GM10847 (cell line): Measurements from ENCODE around the gene COX4I1.

Experiments used
- POLR2A ChIP-seq: IDR thresholded peaks from 2 replicates; pipeline ENCODE4 v1.6.1; 2011; ENCODE audit not compliant: insufficient read length; ENCODE audit errors: extremely low read depth

The COX4I1 gene

DNA sequence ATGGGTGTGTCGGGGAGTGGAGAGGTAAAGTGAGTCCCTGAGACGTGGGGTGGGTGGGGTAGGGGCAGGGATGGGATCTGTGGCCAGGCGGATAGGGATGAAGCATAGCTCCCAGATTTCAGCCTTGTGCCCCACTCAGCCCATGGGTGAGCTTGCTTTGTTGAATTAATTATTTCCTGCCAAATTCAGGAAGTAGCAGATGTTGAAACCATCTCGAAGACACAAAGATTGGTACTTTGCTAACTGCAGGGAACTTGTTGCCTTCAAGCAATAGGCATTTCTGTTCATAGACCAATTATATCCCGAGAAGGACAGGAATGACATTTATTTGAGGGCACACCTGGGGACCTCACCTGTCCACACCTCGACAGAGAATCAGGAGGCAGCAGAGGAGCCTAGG is 37.6 kb upstream of the COX4I1 start:
- no peak for TF ChIP-seq POLR2A

DNA sequence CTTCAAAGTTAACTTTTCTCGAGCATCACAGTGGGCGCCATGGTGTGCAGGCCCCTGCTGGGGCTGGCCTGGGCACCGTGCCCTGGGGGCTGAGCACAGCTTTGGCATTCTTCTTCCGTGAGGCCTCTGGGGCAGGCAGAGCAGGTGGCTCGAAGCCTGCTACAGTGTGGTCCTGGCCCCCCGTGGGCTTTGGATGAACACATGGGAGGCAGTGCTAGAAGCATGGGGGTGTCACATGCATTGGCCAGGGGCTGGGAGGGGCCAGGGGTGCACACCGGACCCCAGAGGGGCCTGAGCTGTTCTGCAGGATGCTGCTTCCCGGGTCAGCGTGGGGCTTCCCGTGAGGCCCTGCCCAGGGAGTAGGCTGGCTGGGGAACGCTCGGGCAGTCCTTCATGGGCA is 36.5 kb upstream of the COX4I1 start:
- TF ChIP-seq POLR2A, result no peak

DNA sequence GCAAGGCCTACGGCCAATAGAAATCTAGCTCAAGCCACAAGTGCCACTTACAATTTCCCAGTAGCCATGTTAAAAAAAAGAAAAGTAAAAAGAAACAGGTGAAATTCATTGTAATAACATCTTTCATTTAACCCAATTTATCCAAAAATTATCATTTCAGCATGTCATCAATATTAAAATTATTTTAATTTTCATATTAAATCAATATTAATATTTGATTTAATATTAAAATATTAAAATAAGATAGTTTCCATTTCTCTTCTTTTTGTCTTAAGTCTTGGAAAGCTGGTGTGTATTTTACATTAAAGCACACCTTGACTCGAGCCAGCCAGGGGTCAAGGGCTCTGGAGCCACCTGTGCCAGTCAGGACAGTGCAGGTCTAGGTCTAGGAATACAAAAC is 35.9 kb upstream of the COX4I1 start:
- TF ChIP-seq POLR2A, result no peak

DNA sequence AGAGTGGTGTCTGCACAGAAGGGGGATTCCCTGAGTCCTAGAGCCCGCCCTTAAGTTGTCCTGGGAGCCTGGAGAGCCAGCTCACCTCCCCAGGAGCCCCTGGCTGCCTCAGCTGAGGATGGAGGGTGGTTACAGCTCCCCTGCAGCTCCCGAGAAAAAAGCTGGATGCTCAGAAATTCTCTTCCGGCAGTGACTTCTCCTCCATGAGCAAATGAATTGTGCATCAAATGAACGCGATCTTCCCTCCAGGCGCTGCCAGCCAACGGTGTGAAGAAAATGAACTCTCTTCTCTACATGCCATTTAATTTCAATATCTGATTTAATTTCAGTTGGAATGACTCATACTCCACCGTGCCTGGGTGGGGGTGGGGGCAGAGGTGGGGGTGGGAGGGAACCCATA is 34.3 kb upstream of the COX4I1 start:
- no peak for TF ChIP-seq POLR2A

DNA sequence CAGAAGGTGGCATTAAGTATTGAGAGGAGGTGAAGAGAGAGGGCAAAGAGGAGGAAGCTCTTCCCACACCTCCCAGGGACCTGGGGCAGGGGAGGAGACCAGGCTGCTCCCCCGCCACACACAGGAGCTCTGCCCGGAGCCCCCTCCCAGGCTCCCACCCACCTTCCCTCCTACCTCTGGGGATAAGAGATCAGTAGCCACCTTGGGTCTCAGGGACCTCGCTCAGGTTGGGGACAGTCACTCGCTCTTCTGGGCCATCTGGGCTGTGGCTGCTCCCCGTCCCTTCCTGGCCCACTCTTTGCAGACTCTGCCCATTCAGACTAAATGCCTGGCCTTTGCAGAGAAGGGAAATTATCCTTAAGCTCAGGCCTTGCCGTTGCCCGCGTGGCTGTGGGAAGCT is 33.7 kb upstream of the COX4I1 start:
- TF ChIP-seq POLR2A, result no peak

DNA sequence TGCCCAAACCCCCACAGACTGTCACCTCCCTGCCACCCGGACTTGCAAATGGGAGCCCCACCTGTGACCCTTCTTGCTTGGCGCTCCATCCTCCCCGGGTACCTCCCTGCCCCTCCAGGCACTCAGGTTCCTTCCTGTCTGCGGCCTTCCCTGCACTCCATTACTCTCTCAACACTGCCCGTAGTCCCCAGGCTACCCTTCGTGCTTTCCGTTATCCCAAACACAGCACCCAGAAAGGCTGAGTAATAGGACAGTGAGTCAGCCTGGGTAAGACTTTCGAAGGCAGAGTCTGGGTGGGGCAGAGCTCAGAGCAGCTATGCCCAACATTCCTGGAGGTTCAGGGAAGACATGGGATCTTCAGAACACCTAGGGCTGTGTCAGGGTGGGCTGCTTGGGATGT is 32.0 kb upstream of the COX4I1 start:
- TF ChIP-seq POLR2A, result no peak

DNA sequence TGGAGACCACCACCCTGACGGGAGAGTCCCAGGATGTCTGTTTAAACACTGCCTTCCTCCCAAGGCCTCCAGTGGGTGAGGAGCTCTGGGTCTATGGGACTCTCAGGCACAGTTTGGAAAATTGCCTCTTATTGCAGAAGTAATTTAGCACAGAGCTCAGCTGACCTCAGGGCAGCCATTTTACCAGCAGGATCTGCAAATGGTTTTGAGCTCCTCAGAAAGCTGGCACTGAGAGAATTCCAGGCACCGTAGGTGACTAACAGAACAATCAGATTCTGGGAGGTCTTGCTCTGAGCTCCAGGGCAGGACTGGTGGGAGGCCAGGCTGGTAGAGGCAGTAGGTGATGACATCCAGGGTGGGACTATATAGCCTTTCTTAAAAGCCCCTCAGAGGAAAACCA is 31.3 kb upstream of the COX4I1 start:
- TF ChIP-seq POLR2A, result no peak

DNA sequence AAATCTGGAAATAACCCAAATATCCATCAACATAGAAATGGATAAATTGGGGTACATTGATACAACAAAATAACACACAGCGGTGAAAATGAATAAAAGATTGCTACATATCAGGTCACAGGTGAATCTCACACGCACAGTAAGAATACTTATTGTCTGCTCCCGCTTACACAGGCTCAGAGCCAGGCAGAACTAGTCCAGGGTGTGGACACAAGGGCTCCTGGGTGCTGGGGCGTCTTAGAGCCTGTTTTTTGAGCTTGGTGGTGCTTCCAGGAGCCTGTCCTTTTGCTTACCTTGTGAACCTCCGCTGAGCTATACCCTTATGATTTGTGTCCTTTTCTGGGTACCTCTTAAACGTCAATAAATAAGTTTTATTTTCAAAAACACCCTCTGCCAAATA is 28.8 kb upstream of the COX4I1 start:
- no peak for TF ChIP-seq POLR2A

DNA sequence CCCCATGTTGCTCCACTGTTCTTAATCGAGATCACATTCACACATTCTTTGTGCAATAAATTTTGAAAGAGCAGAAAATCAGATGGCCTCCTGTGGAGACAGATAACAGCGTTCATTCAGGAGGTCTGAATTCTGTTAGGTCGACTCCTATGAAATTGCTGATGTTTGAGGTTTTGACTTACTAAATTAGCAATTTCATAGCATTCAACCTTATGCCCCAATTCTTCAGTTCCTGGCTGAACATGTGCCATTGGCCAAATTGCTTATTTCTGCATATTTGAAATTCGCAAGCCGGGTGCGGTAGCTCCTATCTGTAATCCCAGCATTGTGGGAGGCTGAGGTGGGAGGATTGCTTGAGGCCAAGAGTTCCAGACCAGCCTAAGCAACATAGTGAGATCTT is 26.5 kb upstream of the COX4I1 start:
- no peak for TF ChIP-seq POLR2A

DNA sequence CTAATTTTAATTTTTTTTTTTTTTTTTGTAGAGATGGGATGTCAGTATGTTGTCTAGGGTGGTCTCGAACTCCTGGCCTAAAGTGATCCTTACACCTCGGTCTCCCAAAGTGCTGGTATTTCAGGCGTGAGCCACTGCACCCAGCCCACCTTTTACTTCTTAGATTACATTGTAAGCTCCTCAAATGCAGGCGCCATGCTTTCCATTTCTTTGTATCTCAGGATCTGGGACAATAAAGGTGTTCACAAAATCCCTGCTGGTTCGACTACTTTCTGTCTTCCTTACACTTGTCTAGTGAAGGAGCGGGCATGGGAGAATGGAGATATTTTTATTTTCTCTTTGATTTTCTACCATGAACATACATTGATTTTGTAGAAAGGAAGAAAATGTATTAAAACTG is 25.4 kb upstream of the COX4I1 start:
- no peak for TF ChIP-seq POLR2A

DNA sequence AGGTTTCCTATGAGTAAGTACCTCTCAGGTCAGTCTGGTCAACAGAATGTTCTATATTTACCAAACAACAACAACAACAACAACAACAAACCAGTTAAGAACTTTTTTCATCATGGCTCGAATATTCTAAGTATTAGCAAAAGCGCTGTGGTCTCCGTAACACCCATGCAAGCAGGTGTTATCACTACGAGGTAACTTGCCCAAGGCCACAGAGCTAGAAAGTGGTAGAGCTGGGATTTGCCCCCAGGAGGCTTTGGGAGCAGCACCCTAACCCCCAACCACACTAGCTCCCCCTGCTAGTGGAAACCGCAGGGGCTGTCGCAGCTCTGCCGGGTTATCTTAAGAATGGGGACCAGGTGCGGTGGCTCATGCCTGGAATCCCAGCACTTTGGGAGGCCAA is 24.7 kb upstream of the COX4I1 start:
- no peak for TF ChIP-seq POLR2A

DNA sequence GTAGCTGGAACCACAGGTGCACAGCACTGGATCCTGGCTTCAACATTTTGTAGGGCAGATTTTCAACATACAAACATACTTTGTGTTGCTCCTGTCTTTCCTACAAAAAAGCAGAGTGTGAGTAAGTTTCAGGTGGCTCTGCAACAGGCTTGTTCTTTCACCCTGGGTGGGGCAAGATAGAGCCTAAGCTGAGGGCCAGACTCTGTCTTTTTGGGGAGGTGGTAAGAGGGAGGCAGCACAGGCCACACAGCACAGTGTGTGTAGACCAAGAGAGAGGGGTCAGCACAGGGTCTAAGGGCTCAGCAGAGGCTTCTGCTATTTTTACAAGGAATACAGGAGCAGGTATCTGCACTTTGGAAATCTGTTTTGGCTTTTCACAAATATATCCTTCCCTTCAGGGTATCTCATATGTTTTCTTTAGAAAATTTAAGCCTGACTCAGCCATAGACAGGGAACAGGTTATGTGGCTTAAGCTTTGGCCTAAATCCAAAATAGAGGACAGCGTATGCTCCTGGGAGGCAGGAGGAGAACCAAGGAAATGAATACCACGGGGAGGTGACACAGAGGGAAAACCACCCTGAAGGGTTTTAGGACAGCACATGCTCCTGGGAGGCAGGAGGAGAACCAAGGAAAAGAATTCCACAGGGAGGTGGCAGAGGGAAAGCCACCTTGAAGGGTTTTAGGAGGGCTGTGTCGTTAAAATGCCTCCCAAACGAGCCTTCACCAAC is 21.7 kb upstream of the COX4I1 start:
- TF ChIP-seq POLR2A, result no peak

DNA sequence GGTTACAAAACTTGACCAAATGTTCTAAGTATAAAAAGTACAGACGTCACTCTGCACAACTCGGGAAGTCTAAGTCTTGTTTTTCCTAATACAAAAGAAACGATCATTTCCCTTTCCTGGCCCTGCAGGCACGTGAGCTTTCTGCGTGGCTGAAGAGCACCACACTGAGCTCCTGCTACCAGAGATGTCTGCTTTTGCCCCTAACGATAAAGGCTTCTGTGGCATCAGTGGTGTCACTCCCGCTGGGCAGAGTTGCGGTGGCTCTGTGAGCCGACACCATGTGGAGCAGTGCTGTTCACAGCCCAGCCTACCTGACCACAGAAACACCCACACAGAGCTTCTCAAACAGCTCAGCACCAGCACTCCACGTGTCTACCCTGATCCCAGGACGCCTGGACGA is 20.6 kb upstream of the COX4I1 start:
- TF ChIP-seq POLR2A, result no peak

DNA sequence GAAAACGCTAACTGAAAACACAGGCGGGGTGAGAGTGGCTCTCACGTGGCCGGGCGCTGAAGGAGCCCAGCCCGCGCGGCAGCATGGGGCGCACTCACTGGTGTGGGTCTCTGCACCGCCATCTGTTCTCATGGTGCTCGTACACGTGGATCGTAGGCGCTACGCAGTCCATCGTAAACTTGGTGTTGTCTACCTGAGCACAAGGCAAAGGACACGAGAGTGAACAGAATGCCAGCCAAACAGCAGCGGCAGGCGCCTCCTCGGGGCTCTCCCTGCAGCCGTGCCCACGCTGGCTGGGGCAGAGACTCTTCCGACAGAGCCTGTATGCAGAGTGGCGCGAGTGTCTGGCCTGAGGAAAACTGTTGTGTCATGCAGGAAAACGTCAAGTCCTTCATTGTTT is 19.2 kb upstream of the COX4I1 start:
- TF ChIP-seq POLR2A, result no peak

DNA sequence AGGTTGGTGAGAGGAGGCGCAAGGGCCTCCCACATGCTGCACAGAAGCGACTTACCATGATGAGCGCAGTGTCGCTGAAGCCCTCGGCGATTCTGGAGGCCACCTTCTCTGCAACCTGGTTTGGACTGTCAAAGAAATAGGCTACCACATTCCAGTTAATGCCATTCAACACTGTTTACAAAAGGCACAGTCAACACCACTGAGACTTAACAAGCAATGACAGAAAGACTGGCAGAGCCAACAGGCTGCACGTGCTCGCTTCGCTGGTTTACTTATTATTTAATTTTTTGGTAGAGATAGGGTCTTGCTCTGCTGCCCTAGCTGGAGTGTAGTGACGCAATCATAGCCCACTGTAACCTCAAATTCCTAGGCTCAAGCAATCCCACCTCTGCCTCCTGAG is 18.3 kb upstream of the COX4I1 start:
- TF ChIP-seq POLR2A, result no peak

DNA sequence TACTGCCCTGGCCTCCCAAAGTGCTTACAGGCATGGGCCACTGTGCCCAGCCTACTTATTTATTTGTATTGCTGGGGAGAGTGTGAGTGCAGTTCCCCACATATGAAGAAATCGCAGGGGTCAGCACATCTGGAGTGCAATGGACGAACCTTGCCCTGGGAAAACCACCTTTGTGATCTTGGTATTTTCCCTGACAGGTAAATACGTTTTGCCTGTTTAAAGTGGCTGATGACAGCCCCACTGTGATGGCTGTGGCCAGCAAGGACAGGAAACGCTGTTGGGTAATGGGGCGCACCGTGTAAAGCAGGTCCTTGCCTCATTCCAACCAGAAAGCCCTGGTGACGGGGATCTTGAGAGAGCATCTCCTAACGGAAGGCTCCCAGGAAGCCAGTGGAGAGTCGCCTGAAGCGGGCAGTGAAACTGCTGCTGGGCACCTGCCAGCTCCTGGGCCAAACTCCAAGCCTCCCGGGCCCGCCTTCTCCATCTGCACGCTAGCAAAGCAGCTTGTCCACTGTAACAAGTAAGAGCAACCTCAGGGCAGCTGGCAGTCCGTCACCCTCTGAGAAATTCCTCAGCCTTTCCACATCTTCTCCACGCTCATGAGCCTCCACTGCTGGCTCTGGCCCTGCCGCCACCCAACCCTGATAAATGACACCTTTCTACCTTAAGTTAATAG is 17.7 kb upstream of the COX4I1 start:
- TF ChIP-seq POLR2A, result no peak

DNA sequence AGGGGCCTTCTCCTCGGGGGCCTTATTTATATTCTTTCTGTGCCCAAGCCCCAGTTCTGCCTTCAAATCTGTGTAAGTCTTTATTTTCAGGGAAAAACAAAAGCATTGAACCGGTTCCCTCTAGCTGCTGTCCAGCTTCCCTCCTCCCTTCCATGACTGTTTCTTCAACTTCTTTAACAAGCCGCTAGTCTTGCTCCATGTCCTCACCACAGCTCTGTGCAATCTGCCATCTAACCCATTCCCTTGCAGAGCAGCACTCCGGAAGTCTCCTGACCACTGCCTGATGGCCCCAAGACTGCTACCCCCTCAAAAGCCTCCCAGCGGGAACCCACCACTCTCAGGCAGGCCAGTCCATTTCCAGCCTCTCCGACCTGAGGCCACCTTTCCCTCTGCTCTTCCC is 17.0 kb upstream of the COX4I1 start:
- no peak for TF ChIP-seq POLR2A
